ENCODE data around the gene RNF128. TPM values are rescaled to one million over a fixed set of nuclear protein-coding genes. Genes with fewer than 3 reads are reported as not detected.

The RNF128 gene
- total RNA-seq, result 1 to 10 TPM in 1 of 4 donors, under 1 TPM in 1, not detected in 2; 0.37 to 1.6 TPM

- no peak for TF ChIP-seq CTCF (IDR thresholded peaks at IDR 0.05)
- ATAC-seq (ENCODE audit: low FRiP score) (peak; percentile 66), DNase-seq (ENCODE audit: low spot score) (no peak)
Measured at GRCh38 chrX:106726485-106727437, at the start of gene RNF128. Gene RNF128 (plus strand): TSS chrX:106726701. CDS start chrX:106726914, 213 bp downstream.

GRCh38 chrX:106680716-106681115 lies 45.8 kb upstream of the RNF128 start:
- TF ChIP-seq CTCF (IDR thresholded peaks at IDR 0.05), result no peak
- no peak for DNase-seq (ENCODE audit: low spot score)
- no peak for ATAC-seq (ENCODE audit: low FRiP score)

GRCh38 chrX:106684207-106684606 lies 42.3 kb upstream of the RNF128 start:
- ATAC-seq (ENCODE audit: low FRiP score) (no peak), DNase-seq (ENCODE audit: low spot score) (no peak)
- no peak for TF ChIP-seq CTCF (IDR thresholded peaks at IDR 0.05)

GRCh38 chrX:106692425-106693065 lies 34.0 kb upstream of the RNF128 start:
- ATAC-seq (ENCODE audit: low FRiP score) (no peak), DNase-seq (ENCODE audit: low spot score) (no peak)

GRCh38 chrX:106696502-106696901 lies 30.0 kb upstream of the RNF128 start:
- no peak for ATAC-seq (ENCODE audit: low FRiP score)
- no peak for DNase-seq (ENCODE audit: low spot score)
- no peak for TF ChIP-seq CTCF (IDR thresholded peaks at IDR 0.05)

More at GRCh38 chrX:106692425-106693065, 34.0 kb upstream of the RNF128 start:
- no peak for TF ChIP-seq CTCF (IDR thresholded peaks at IDR 0.05)

- no peak for ATAC-seq (ENCODE audit: low FRiP score)
- no peak for DNase-seq (ENCODE audit: low spot score)
- no peak for TF ChIP-seq CTCF (IDR thresholded peaks at IDR 0.05)
Measured at GRCh38 chrX:106698693-106699092, 27.8 kb upstream of the RNF128 start.

Data from omental fat pad (tissue), 4 donors.